HepG2 (cell line): ENCODE measurements around the gene ZFP82. TPM values are rescaled to one million over a fixed set of nuclear protein-coding genes. Genes with fewer than 3 reads are reported as not detected.

Source experiments
- BHLHE40 ChIP-seq: IDR thresholded peaks from 2 replicates; pipeline ENCODE4 v1.6.1; 2011; ENCODE audit warnings: low read length, improper control_type of control experiment
- FOXA1 ChIP-seq, 2 experiments: fragments of 450-650 bp in 1 of 2; sonication (generic) in 1 of 2; formaldehyde crosslinking in 1 of 2; IDR thresholded peaks; 2 replicates each; pipeline versions ENCODE4 v1.4.0 to v1.6.1; 2016 to 2020; ENCODE audit warnings: missing genetic modification reagents in 1 of 2
- RNF2 ChIP-seq: fragments of 450-650 bp; conservative IDR thresholded peaks from 2 replicates; pipeline ENCODE4 v1.6.1; 2016; ENCODE audit warnings: low read depth
- SMYD3 ChIP-seq: sonication (generic); formaldehyde crosslinking; IDR thresholded peaks from 2 replicates; pipeline ENCODE4 v1.8.1; 2023; ENCODE audit warnings: mild to moderate bottlenecking, missing genetic modification reagents
- ZBTB7B ChIP-seq: sonication (generic); formaldehyde crosslinking; IDR thresholded peaks from 2 replicates; pipeline ENCODE4 v1.4.0; 2020; ENCODE audit warnings: missing genetic modification reagents
- ZMYM4 ChIP-seq: sonication (generic); formaldehyde crosslinking; IDR thresholded peaks from 2 replicates; pipeline ENCODE4 v1.8.1; 2023; ENCODE audit warnings: mild to moderate bottlenecking, missing genetic modification reagents
- ZNF34 ChIP-seq: sonication (generic); formaldehyde crosslinking; IDR thresholded peaks from 2 replicates; pipeline ENCODE4 v1.4.0; 2020; ENCODE audit warnings: mild to moderate bottlenecking, missing genetic modification reagents, borderline replicate concordance
- ZNF431 ChIP-seq: sonication (generic); formaldehyde crosslinking; IDR thresholded peaks from 2 replicates; pipeline ENCODE4 v1.9.0; 2022; ENCODE audit warnings: missing genetic modification reagents, low read depth, mild to moderate bottlenecking, borderline replicate concordance
- ZNF460 ChIP-seq: sonication (generic); formaldehyde crosslinking; IDR thresholded peaks from 2 replicates; pipeline ENCODE4 v1.5.1; 2020; ENCODE audit warnings: missing genetic modification reagents, mild to moderate bottlenecking, borderline replicate concordance
- ZNF563 ChIP-seq: sonication (generic); formaldehyde crosslinking; IDR thresholded peaks from 2 replicates; pipeline ENCODE4 v1.8.0; 2022; ENCODE audit warnings: mild to moderate bottlenecking, moderate library complexity, missing genetic modification reagents
- ZNF564 ChIP-seq: sonication (generic); formaldehyde crosslinking; IDR thresholded peaks from 2 replicates; pipeline ENCODE4 v1.8.1; 2023; ENCODE audit warnings: mild to moderate bottlenecking, missing genetic modification reagents
- ZNF674 ChIP-seq: sonication (generic); formaldehyde crosslinking; IDR thresholded peaks from 2 replicates; pipeline ENCODE4 v1.5.0; 2020; ENCODE audit warnings: low read depth, mild to moderate bottlenecking, missing genetic modification reagents
- ZNF709 ChIP-seq: sonication (generic); formaldehyde crosslinking; IDR thresholded peaks from 2 replicates; pipeline ENCODE4 v1.5.0; 2020; ENCODE audit warnings: mild to moderate bottlenecking, missing genetic modification reagents
- ZNF768 ChIP-seq: sonication (generic); formaldehyde crosslinking; IDR thresholded peaks from 2 replicates; pipeline ENCODE4 v1.4.0; 2020; ENCODE audit warnings: missing genetic modification reagents
- ZSCAN30 ChIP-seq: sonication (generic); formaldehyde crosslinking; IDR thresholded peaks from 2 replicates; pipeline ENCODE4 v1.5.0; 2020; ENCODE audit warnings: mild to moderate bottlenecking, missing genetic modification reagents
- ZSCAN9 ChIP-seq: IDR thresholded peaks from 2 replicates; pipeline ENCODE4 v1.6.1; 2016; ENCODE audit warnings: borderline replicate concordance
- polyA plus RNA-seq, 8 experiments: library from polyadenylated mRNA; depleted of rRNA in 3 of 8; stranded (reverse) in 7 of 8; unstranded in 1 of 8; fragments of >200 nt; fragmentation: Illumina TruSeq in 4 of 8; extraction: Trizol in 4 of 8; gene quantifications; 2 replicates each; pipeline versions ENCODE4 v1.2.1 to v1.2.3, GENCODE V29; 2011 to 2016; ENCODE audit warnings: low read depth in 4 of 8, missing spikeins in 1 of 8, mixed read lengths in 1 of 8; ENCODE audit not compliant: insufficient read depth in 1 of 8
- total RNA-seq, 5 experiments: library from RNA; depleted of rRNA; stranded (reverse); fragments of >200 nt; fragmentation: Illumina TruSeq; extraction: Trizol; gene quantifications; 2 replicates each; pipeline ENCODE4 v1.2.3, GENCODE V29; 2016; ENCODE audit warnings: low read depth in 1 of 5
- TF ChIP-seq, protein P1 (sequence below): sonication (generic); formaldehyde crosslinking; IDR thresholded peaks from 2 replicates; pipeline ENCODE4 v1.5.0; 2020; ENCODE audit warnings: missing genetic modification reagents
- TF ChIP-seq, protein P2 (sequence below): sonication (generic); formaldehyde crosslinking; IDR thresholded peaks from 2 replicates; pipeline ENCODE4 v1.5.1; 2020; ENCODE audit warnings: missing genetic modification reagents, mild to moderate bottlenecking, borderline replicate concordance
- TF ChIP-seq, protein P3 (sequence below): sonication (generic); formaldehyde crosslinking; IDR thresholded peaks from 2 replicates; pipeline ENCODE4 v1.4.0; 2020; ENCODE audit warnings: mild to moderate bottlenecking, missing genetic modification reagents

The ZFP82 gene
- total and polyA plus RNA-seq, 2 of the 13 experiments (the other 11 are each of a cell fraction or from before 2014, with no cell fraction given), result 1.7 to 4.3 TPM

DNA sequence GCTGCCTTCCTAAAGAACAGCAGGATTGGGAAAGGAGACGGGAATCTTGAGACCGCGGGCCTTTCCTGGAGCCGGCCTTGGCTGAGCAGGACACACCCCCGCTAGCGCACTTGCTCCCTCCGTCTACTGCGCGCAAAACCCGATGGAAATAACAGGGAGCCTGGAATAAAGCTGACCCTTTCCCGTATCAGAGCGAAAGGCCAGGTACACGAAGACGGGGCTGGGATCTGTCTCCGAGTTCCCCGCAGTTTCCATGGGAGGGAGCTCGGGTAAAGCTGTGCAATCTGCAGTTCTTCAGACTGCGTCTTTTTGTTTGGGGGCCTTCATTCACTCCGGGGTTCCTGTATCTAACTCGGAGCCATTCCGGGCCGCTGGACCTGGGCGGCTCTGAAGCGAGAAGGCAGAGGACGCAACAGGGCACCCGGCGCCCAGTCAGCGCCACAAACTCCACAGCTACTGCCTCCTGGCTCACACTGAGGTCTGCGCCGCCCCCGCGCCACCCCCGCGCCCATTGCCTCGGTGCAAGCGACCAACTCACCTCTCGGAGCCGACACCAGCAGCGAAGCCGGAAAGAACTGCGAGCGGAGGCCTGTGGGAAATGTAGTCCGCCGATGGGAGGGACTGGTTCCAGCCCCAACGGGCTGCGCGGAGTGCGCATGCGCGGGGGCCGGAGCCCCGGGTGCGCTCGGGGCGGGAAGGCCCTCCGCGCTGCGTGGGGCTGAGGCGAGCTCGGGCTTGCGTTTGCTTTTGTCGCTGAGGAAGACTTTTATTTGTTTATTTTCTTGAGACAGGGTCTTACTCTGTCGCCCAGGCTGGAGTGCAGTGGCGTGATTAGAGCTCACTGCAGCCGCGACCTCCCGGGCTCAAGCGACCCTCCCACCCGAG lies 39.6 kb downstream of the ZFP82 start, which contains the start of gene ZFP14 (continued):
- TF ChIP-seq ZNF34 (CRISPR knock-in tag), result no peak
- TF ChIP-seq, protein P1, sequence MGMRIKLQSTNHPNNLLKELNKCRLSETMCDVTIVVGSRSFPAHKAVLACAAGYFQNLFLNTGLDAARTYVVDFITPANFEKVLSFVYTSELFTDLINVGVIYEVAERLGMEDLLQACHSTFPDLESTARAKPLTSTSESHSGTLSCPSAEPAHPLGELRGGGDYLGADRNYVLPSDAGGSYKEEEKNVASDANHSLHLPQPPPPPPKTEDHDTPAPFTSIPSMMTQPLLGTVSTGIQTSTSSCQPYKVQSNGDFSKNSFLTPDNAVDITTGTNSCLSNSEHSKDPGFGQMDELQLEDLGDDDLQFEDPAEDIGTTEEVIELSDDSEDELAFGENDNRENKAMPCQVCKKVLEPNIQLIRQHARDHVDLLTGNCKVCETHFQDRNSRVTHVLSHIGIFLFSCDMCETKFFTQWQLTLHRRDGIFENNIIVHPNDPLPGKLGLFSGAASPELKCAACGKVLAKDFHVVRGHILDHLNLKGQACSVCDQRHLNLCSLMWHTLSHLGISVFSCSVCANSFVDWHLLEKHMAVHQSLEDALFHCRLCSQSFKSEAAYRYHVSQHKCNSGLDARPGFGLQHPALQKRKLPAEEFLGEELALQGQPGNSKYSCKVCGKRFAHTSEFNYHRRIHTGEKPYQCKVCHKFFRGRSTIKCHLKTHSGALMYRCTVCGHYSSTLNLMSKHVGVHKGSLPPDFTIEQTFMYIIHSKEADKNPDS (CRISPR knock-in tag), result no peak
- no peak for TF ChIP-seq ZSCAN9 (CRISPR knock-in tag)
- peak; percentile 45; the same call in 1 of the 2 replicates for TF ChIP-seq ZNF709
- TF ChIP-seq SMYD3 (CRISPR knock-in tag), result no peak
- TF ChIP-seq, protein P2, sequence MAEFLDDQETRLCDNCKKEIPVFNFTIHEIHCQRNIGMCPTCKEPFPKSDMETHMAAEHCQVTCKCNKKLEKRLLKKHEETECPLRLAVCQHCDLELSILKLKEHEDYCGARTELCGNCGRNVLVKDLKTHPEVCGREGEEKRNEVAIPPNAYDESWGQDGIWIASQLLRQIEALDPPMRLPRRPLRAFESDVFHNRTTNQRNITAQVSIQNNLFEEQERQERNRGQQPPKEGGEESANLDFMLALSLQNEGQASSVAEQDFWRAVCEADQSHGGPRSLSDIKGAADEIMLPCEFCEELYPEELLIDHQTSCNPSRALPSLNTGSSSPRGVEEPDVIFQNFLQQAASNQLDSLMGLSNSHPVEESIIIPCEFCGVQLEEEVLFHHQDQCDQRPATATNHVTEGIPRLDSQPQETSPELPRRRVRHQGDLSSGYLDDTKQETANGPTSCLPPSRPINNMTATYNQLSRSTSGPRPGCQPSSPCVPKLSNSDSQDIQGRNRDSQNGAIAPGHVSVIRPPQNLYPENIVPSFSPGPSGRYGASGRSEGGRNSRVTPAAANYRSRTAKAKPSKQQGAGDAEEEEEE (CRISPR knock-in tag), result no peak
- TF ChIP-seq BHLHE40, result peak; percentile 80
- peak; percentile 26; the same call in 1 of the 2 replicates for TF ChIP-seq ZNF768 (CRISPR knock-in tag)
- TF ChIP-seq ZNF460 (CRISPR knock-in tag), result peak; percentile 67; the same call in 1 of the 2 replicates
- TF ChIP-seq, protein P3, sequence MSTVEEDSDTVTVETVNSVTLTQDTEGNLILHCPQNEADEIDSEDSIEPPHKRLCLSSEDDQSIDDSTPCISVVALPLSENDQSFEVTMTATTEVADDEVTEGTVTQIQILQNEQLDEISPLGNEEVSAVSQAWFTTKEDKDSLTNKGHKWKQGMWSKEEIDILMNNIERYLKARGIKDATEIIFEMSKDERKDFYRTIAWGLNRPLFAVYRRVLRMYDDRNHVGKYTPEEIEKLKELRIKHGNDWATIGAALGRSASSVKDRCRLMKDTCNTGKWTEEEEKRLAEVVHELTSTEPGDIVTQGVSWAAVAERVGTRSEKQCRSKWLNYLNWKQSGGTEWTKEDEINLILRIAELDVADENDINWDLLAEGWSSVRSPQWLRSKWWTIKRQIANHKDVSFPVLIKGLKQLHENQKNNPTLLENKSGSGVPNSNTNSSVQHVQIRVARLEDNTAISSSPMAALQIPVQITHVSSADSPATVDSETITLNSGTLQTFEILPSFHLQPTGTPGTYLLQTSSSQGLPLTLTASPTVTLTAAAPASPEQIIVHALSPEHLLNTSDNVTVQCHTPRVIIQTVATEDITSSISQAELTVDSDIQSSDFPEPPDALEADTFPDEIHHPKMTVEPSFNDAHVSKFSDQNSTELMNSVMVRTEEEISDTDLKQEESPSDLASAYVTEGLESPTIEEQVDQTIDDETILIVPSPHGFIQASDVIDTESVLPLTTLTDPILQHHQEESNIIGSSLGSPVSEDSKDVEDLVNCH (CRISPR knock-in tag), result no peak
- 0 out of 2 replicates have a peak, but pooled peaks have one; percentile 28 for TF ChIP-seq ZNF431 (CRISPR knock-in tag)
- no peak for TF ChIP-seq ZSCAN30 (CRISPR knock-in tag)
- TF ChIP-seq ZBTB7B (CRISPR knock-in tag), result no peak
- TF ChIP-seq ZNF564, result no peak
- no peak for TF ChIP-seq RNF2
- no peak for TF ChIP-seq ZNF674 (CRISPR knock-in tag)
- peak; percentile 84 for TF ChIP-seq ZMYM4
- TF ChIP-seq FOXA1 (IDR thresholded peaks at IDR 0.05), result no peak
- no peak for TF ChIP-seq FOXA1 (CRISPR knock-in tag; IDR thresholded peaks at IDR 0.05)
- peak; percentile 66; the same call in 1 of the 2 replicates for TF ChIP-seq ZNF563 (CRISPR knock-in tag)
